GM13977 (cell line): ENCODE measurements around the gene TPRG1.

Experiments used
- DNase-seq: peaks from one replicate; pipeline ENCODE4 v3.0.0; 2012; ENCODE audit warnings: low spot score
- in situ Hi-C: fragments of 300-500 bp; cut with MboI; formaldehyde crosslinking; loops from one replicate; pipeline ENCODE4 v1.12.0; 2022; ENCODE audit warnings: low sequenced_read_pairs, low pct_unique_long_range_greater_than_20kb, mixed read lengths, inconsistent platforms; ENCODE audit not compliant: unreplicated experiment
- TF ChIP-seq, protein P1 (sequence below): IDR thresholded peaks from 2 replicates; pipeline ENCODE4 v1.5.1; 2012; ENCODE audit warnings: mild to moderate bottlenecking, control low read depth; ENCODE audit not compliant: insufficient read depth; ENCODE audit errors: extremely low read depth, missing control alignments

Gene TPRG1

DNA sequence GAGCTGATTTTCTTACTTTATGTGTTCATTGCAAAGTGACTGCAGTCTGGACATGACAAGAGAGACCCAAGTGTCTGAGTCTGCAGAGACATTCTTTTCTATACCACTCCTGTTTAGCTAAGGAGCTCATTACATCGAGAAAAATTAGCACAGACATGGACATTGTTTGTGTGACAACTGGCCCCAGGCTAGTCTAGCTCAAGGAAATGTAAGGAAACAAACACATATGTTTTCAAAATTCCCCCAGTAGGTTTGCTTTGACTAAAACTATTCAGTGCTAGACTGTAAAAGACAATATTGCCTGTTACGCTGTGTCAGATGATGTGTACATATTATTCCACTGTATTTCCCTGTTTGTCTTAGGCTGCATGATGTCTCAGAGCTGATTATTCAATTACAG, 40.9 kb downstream of the TPRG1 start:
- TF ChIP-seq, protein P1, sequence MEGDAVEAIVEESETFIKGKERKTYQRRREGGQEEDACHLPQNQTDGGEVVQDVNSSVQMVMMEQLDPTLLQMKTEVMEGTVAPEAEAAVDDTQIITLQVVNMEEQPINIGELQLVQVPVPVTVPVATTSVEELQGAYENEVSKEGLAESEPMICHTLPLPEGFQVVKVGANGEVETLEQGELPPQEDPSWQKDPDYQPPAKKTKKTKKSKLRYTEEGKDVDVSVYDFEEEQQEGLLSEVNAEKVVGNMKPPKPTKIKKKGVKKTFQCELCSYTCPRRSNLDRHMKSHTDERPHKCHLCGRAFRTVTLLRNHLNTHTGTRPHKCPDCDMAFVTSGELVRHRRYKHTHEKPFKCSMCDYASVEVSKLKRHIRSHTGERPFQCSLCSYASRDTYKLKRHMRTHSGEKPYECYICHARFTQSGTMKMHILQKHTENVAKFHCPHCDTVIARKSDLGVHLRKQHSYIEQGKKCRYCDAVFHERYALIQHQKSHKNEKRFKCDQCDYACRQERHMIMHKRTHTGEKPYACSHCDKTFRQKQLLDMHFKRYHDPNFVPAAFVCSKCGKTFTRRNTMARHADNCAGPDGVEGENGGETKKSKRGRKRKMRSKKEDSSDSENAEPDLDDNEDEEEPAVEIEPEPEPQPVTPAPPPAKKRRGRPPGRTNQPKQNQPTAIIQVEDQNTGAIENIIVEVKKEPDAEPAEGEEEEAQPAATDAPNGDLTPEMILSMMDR = no peak
- DNase-seq = no peak
- in situ Hi-C loops = no loop called here

DNA sequence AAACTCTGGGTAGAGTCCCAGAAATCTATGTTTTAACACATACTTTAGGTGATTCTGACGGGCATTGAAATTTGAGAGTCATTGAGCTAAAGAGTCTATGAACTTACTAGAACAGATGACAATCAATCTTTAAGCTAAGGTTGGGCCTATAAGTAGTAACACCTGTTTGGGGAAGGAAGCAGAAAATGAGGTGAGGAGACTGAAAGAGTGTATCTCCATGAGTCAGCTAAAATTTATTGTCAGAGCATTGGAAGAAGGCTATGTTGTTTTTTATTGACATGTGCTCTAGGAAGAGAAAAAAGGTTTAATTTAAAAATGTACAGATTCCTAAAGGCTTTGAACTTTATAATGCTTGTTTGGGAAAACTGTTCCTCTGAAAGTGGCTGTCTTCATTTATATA, 42.9 kb downstream of the TPRG1 start:
- no peak for DNase-seq
- in situ Hi-C loops = no loop called here
- TF ChIP-seq, protein P1 = no peak

DNA sequence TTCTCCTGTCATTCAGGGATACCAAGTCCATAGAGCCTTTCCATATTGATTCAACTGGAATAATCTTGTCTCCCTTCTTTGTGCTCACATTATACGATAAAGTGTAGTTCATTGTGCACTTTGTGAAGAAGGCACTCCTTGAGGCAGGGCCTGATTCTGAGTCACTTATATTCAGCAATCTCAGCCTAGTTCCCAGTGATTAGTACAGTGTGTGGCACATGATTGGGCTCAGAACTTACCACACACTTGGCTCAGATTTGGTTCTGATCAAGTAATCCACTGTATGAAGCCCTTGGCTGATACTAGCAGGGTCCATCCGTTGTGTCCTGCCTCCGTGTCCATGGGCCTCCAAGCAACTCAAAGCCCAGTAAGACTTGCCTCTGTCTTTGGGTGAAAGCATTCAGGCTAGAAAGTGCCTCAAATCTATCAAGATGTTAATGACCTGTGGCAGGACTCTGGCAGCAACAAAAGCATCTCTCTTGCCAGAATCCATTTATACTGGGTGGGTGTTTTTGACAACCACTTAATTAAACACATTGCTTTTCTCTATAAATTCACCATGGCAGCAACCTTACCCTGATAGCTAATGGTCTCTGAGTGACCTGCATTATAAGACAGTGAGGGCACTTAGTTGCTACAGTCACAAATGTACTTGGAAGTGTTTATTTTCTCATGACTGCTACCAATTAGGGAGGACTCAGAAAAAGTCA, 51.3 kb downstream of the TPRG1 start:
- TF ChIP-seq, protein P1 = no peak
- no peak for DNase-seq
- in situ Hi-C loops = no loop called here

DNA sequence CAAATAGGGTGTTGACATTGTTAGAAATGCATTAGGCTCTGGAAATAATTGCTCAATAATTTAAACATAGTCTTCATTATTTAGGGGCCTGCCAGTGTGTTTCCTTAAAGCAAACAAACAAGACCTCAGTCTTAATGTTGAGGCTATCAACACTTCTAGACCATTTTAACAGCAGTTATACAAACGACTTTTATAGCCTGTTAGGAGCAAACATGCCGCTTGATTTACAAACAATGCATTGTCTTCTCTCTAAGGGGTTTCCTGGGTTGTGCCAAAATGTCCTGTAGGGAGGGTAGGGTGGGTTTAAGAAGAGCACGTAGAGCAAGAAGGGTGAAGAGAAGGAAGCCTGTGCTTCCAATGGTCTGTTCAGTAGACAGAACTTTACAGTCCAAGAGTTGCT, 53.7 kb downstream of the TPRG1 start:
- no peak for DNase-seq
- in situ Hi-C loops = no loop called here

DNA sequence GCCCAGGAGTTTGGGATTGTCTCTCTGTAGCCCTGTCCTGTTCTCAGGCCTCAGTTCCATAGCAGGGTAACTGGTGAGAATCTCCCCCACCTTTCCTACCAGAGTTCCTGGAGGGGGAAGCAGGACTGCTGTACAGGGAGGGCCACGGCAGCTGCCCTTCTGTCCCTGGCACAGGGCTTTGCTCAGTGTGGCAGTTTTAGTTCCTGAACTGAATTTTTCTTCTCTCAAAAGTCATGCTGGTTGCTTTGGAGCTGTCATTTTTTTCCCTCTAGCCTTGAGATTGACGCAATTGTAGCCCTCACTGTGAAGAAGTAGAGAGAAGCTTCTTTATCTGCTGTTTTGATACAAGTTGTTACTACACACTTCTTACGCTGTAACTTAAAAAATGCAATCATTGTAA, 55.5 kb downstream of the TPRG1 start:
- DNase-seq = no peak
- TF ChIP-seq, protein P1 = no peak
- in situ Hi-C loops = no loop called here

More for the DNA sequence above, 53.7 kb downstream of the TPRG1 start:
- TF ChIP-seq, protein P1 = no peak

DNA sequence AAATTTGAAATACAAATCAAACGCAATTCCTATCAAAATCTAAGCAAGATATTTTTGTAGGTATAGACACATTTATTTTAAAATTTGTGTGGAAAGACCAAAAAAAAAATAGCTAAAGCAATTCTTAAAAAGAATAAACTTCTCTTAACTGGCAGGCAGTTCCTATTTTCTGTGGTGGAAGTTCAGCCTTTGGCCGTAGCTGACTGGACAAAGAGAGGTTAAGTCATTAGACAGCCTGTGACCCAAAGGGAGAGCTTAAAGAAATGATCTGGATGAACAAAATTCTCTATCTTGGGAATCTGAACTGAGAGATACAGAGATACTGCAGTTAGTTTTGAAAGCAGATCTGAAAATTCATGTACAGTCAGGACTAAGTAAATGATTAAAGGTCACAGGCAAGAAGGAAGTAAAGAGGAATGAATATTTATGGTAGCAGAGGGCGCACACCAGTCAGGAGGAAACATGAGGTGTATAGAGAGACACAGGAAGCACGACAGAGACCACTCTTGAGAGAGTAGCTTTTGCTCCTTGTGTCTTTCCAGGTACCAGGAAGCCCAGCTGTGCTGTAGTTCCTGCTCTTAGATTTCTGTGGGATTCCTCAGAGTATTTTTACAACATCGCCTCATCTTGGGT, 57.5 kb downstream of the TPRG1 start:
- TF ChIP-seq, protein P1 = no peak
- DNase-seq = no peak
- in situ Hi-C loops = no loop called here

DNA sequence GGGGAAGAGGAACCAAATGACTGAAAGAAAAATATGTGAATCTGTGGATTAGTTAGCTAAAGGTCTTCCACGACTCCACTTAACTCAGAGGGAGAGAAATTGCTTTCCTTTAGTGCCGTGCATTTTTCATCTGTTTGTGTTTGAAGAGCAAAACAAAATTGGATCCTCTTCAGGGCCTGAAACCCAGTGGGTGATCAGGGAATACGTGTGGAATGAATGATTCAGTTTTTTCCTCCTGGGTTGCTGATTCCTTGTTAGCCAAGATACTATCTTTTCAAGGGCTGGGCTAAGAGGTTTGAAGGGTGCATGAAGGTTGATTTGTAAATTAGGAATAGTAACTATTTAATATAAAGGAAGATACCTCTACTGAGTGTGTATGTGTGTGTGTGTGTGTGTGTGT, 61.0 kb downstream of the TPRG1 start:
- TF ChIP-seq, protein P1 = no peak
- no peak for DNase-seq
- in situ Hi-C loops = no loop called here
